Adrenal gland (tissue), 5 donors: ENCODE data around the gene CRYGN.

Source experiments
- POLR2A ChIP-seq, 2 donors: fragments of 450-650 bp; IDR thresholded peaks; one replicate each; pipeline ENCODE4 v1.6.1; 2017; ENCODE audit warnings: antibody characterized with exemption in 2 of 2, mild to moderate bottlenecking in 2 of 2, moderate library complexity in 1 of 2
- TF ChIP-seq, protein P1 (sequence below), 6 experiments: fragments of 450-650 bp in 4 of 6; fragments of 200-600 bp in 2 of 6; sonication (generic) in 1 of 6; IDR thresholded peaks; 1 replicate in 5 of 6; 2 replicates in 1 of 6; pipeline versions ENCODE4 v1.5.1 to v1.8.0; 2016 to 2021; ENCODE audit warnings: antibody characterized with exemption in 6 of 6, mild to moderate bottlenecking in 2 of 6, moderate library complexity in 1 of 6
- donor health status: DM: no; HTN: no; CAD: no.

DNA sequence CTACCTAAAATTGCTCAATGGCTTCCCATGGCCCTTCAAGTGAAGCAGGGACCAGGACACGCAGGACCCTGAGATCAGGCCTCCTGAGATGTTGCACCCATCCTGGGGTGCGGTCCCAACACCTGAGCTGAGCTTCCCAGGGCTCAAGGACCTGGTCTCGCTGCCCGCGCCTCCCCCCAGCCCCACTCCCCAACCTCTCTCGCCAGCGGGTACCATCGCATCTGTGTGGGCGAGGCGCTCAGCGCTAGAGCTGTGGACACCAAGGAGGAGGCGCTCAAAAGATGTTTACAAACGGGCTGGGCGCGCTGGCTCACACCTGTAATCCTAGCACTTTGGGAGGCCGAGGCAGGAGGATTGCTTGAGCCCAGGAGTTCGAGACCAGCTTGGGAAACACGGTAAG lies 7.4 kb upstream of the CRYGN start:
- TF ChIP-seq, protein P1, sequence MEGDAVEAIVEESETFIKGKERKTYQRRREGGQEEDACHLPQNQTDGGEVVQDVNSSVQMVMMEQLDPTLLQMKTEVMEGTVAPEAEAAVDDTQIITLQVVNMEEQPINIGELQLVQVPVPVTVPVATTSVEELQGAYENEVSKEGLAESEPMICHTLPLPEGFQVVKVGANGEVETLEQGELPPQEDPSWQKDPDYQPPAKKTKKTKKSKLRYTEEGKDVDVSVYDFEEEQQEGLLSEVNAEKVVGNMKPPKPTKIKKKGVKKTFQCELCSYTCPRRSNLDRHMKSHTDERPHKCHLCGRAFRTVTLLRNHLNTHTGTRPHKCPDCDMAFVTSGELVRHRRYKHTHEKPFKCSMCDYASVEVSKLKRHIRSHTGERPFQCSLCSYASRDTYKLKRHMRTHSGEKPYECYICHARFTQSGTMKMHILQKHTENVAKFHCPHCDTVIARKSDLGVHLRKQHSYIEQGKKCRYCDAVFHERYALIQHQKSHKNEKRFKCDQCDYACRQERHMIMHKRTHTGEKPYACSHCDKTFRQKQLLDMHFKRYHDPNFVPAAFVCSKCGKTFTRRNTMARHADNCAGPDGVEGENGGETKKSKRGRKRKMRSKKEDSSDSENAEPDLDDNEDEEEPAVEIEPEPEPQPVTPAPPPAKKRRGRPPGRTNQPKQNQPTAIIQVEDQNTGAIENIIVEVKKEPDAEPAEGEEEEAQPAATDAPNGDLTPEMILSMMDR (IDR thresholded peaks at IDR 0.05), result no peak
- TF ChIP-seq POLR2A (IDR thresholded peaks at IDR 0.05), result no peak
